B cell (primary cell): Measurements from ENCODE around the gene MSL3. TPM values are rescaled to one million over a fixed set of nuclear protein-coding genes. Genes with fewer than 3 reads are reported as not detected.

Source experiments
- ATAC-seq: fragments of 200-7000 bp; cut with Tn5 transposase; one replicate; pipeline ENCODE4 v1.10.0; 2021; ENCODE audit warnings: low read depth, mild to moderate bottlenecking, moderate number of reproducible peaks, moderate library complexity
- CTCF ChIA-PET: fragments of 350-600 bp; sonication (Branson Sonifier 250); formaldehyde crosslinking; loops from one replicate; lab custom pipeline; 2021; ENCODE audit warnings: antibody characterized with exemption, inconsistent platforms; lab: Charles Lee
- POLR2A ChIA-PET: fragments of 350-600 bp; sonication (Branson Sonifier 250); formaldehyde crosslinking; loops from one replicate; lab custom pipeline; 2021; ENCODE audit warnings: antibody characterized with exemption; lab: Charles Lee
- DNase-seq: peaks from one replicate; pipeline ENCODE4 v3.0.0; 2013
- H2AFZ ChIP-seq: 2 replicates; pipeline ENCODE4 v1.6.1; 2012; ENCODE audit warnings: mild to moderate bottlenecking, low read depth, low read length; ENCODE audit not compliant: insufficient read depth, poor library complexity, severe bottlenecking
- H3K27ac ChIP-seq, 2 donors: 1 replicate in 1 of 2; 2 replicates in 1 of 2; pipeline ENCODE4 v1.5.1; 2012 to 2013; ENCODE audit warnings: low read length in 2 of 2, mild to moderate bottlenecking in 2 of 2, moderate library complexity in 1 of 2
- H3K27me3 ChIP-seq, 4 experiments: fragments of 200-600 bp in 1 of 4; sonication (generic) in 1 of 4; replicated peaks in 1 of 4; 1 replicate in 2 of 4; 2 replicates in 2 of 4; pipeline versions ENCODE4 v1.6.1 to v1.7.0; 2013 to 2016; ENCODE audit warnings: low read length in 3 of 4, mild to moderate bottlenecking in 2 of 4, mixed read lengths in 1 of 4, moderate library complexity in 1 of 4; ENCODE audit not compliant: insufficient read depth in 4 of 4, control insufficient read depth in 3 of 4; ENCODE audit errors: control extremely low read depth in 1 of 4
- H3K36me3 ChIP-seq, 2 experiments: replicated peaks in 1 of 2; 1 replicate in 1 of 2; 2 replicates in 1 of 2; pipeline versions ENCODE4 v1.6.1 to v1.7.1; 2013; ENCODE audit warnings: low read length in 1 of 2; ENCODE audit not compliant: insufficient read depth in 2 of 2, control insufficient read depth in 1 of 2; ENCODE audit errors: control extremely low read depth in 1 of 2, extremely low read depth in 1 of 2
- H3K4me1 ChIP-seq, 2 donors: fragments of 200-600 bp in 1 of 2; sonication (generic) in 1 of 2; 1 replicate in 1 of 2; 2 replicates in 1 of 2; pipeline versions ENCODE4 v1.5.1 to v1.6.1; 2013 to 2017; ENCODE audit warnings: low read length in 2 of 2; ENCODE audit not compliant: control insufficient read depth in 2 of 2, insufficient read depth in 2 of 2
- H3K4me2 ChIP-seq: replicated peaks from 2 replicates; pipeline ENCODE3; 2012; ENCODE audit warnings: mild to moderate bottlenecking, low read depth, low read length; ENCODE audit not compliant: poor library complexity, severe bottlenecking
- H3K4me3 ChIP-seq, 5 experiments: fragments of 200-600 bp in 1 of 5; sonication (generic) in 1 of 5; 1 replicate in 3 of 5; 2 replicates in 2 of 5; pipeline versions ENCODE4 v1.5.1 to v1.7.0; 2011 to 2016; ENCODE audit warnings: low read length in 4 of 5, mild to moderate bottlenecking in 4 of 5, low read depth in 2 of 5, control low read depth in 1 of 5, moderate library complexity in 1 of 5; ENCODE audit not compliant: insufficient read depth in 1 of 5; ENCODE audit errors: control extremely low read depth in 1 of 5, extremely low read depth in 1 of 5
- H3K79me2 ChIP-seq: fragments of 200-600 bp; sonication (generic); one replicate; pipeline ENCODE4 v1.6.0; 2016; ENCODE audit warnings: low read length; ENCODE audit not compliant: control insufficient read depth, insufficient read depth
- H3K9ac ChIP-seq: fragments of 200-600 bp; sonication (generic); 2 replicates; pipeline ENCODE4 v1.6.1; 2017; ENCODE audit warnings: mild to moderate bottlenecking, low read length, moderate library complexity
- H3K9me3 ChIP-seq, 3 donors: one replicate each; pipeline versions ENCODE4 v1.6.1 to v1.7.1; 2013; ENCODE audit warnings: low read length in 2 of 3; ENCODE audit not compliant: control insufficient read depth in 2 of 3, insufficient read depth in 1 of 3; ENCODE audit errors: control extremely low read depth in 1 of 3
- H4K20me1 ChIP-seq: 2 replicates; pipeline ENCODE4 v1.6.0; 2012; ENCODE audit warnings: mild to moderate bottlenecking, low read length; ENCODE audit not compliant: insufficient read depth, control insufficient read depth, poor library complexity, severe bottlenecking
- H3K27ac Mint-ChIP-seq: one replicate; pipeline ENCODE4 v1.8.0; 2021; ENCODE audit warnings: mixed read lengths
- H3K27me3 Mint-ChIP-seq: one replicate; pipeline ENCODE4 v1.8.0; 2021; ENCODE audit warnings: mixed read lengths
- H3K4me1 Mint-ChIP-seq: one replicate; pipeline ENCODE4 v1.8.0; 2021; ENCODE audit warnings: mixed read lengths
- H3K4me3 Mint-ChIP-seq: one replicate; pipeline ENCODE4 v1.8.0; 2021; ENCODE audit warnings: mixed read lengths
- H3K9me3 Mint-ChIP-seq: one replicate; pipeline ENCODE4 v1.8.0; 2022; ENCODE audit warnings: mixed read lengths; ENCODE audit not compliant: insufficient read depth
- CTCF ChIP-seq: fragments of 200-600 bp; IDR thresholded peaks from one replicate; pipeline ENCODE4 v1.8.0; 2022; ENCODE audit warnings: antibody characterized with exemption, mild to moderate bottlenecking
- EZH2 ChIP-seq: IDR thresholded peaks from 2 replicates; pipeline ENCODE4 v1.6.1; 2012; ENCODE audit warnings: borderline replicate concordance, low read depth, mild to moderate bottlenecking, moderate library complexity, low read length; ENCODE audit not compliant: insufficient read depth, poor library complexity, severe bottlenecking
- WGBS: methylation state at CpG from one replicate; pipeline ENCODE4 v1.1.5; 2013; ENCODE audit warnings: missing lambda C conversion rate; ENCODE audit not compliant: insufficient coverage; 5-methylcytosine and 5-hydroxymethylcytosine counted together
- intact Hi-C: fragments of 100-400 bp; cut with micrococcal nuclease; formaldehyde crosslinking; loops from one replicate; pipeline ENCODE4 v1.10.0; 2022
- polyA plus RNA-seq: library from polyadenylated mRNA; depleted of rRNA; stranded (reverse); fragments of >200 nt; gene quantifications from 2 replicates; pipeline ENCODE4 v1.2.3, GENCODE V29; 2012
- total RNA-seq, 2 donors: library from RNA; stranded (reverse); fragments of 120-200 nt in 1 of 2; gene quantifications; 1 replicate in 1 of 2; 2 replicates in 1 of 2; pipeline versions ENCODE4 v1.2.3 to v1.2.4, GENCODE V29; 2013 to 2022

The MSL3 gene
- total and polyA plus RNA-seq, 2 donors (not counting 1 experiment from before 2014, with no cell fraction given), result 76.3 to 88.7 TPM

DNA sequence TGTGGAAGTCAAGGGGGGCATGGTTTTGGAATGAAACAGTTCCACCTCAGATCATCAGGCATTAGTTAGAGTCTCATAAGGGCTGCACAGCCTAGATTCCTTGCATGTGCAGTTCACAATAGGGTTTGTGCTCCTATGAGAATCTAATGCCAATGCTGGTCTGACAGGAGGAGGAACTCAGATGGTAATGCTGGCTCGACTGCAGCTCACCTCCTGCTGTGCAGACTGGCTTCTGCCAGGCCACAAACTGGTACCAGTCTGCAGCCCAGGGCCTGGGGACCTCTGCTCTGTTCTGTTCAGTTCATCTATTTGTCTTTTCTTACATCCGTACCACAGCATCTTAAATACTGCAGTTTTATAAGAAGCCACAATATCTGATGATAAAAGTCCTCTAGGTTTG, 12.2 kb upstream of the MSL3 start:
- Histone ChIP-seq H3K36me3 (no peaks in the 10 kb centered on the region), H3K9me3 (no peaks in the 10 kb centered on the region), H3K79me2 (no peaks in the 10 kb centered on the region), H3K27me3 (no peaks in the 10 kb centered on the region), H3K4me1 (no peaks in the 10 kb centered on the region), H3K4me3 (no peak overlapping the region), H3K4me2 (no peak overlapping the region), H4K20me1 (no peaks in the 10 kb centered on the region), H3K9ac (no peak overlapping the region), H2AFZ (no peak overlapping the region), H3K27ac (no peak overlapping the region)
- no peak for DNase-seq
- Mint-ChIP-seq H3K27me3 (peaks cover 2% of the 10 kb centered on the region), H3K27ac (no peak overlapping the region), H3K4me3 (no peak overlapping the region), H3K4me1 (no peaks in the 10 kb centered on the region), H3K9me3 (no peaks in the 10 kb centered on the region)
- POLR2A ChIA-PET, result no interaction called here
- ATAC-seq, result no peak
- CTCF ChIA-PET, result interaction anchor here (1.8 kb wide), 1 partner anchor 11 kb away, joined by 5 read pairs; the partner anchor contains the start of gene MSL3
- intact Hi-C loops, result no loop called here
- WGBS, result 100% methylated on average over 1 of the region's 2 CpGs
- no peak for TF ChIP-seq CTCF

- Mint-ChIP-seq H3K27me3 (no peaks in the 10 kb centered on the region), H3K4me3 (no peak overlapping the region), H3K27ac (no peak overlapping the region), H3K4me1 (no peaks in the 10 kb centered on the region), H3K9me3 (no peaks in the 10 kb centered on the region)
- no peaks in the 10 kb centered on the region for H3K27me3 ChIP-seq
- no peaks in the 10 kb centered on the region for H3K36me3 ChIP-seq
- H4K20me1 ChIP-seq, result no peaks in the 10 kb centered on the region
- no peak overlapping the region for H2AFZ ChIP-seq
- TF ChIP-seq EZH2 (no peak), CTCF (no peak)
- CTCF ChIA-PET, result interaction anchor here (1.0 kb wide), 1 partner anchor 19 kb away, joined by 4 read pairs; no protein-coding TSS in a partner anchor
- no peak overlapping the region for H3K4me2 ChIP-seq
- DNase-seq, result no peak
- no peaks in the 10 kb centered on the region for H3K79me2 ChIP-seq
- no peak overlapping the region for H3K4me3 ChIP-seq
- H3K9ac ChIP-seq, result no peak overlapping the region
- no peaks in the 10 kb centered on the region for H3K9me3 ChIP-seq
- POLR2A ChIA-PET, result no interaction called here
- no CpG with 5 or more reads among the region's 4 CpGs for WGBS
- ATAC-seq, result no peak
- H3K4me1 ChIP-seq, result no peaks in the 10 kb centered on the region
- intact Hi-C loops, result no loop called here
- H3K27ac ChIP-seq, result no peak overlapping the region
These were observed 8.0 kb upstream of the MSL3 start for GRCh38 chrX:11750046-11750445.
